Measurements from ENCODE around the gene HDGFL2. TPM values are rescaled to one million over a fixed set of nuclear protein-coding genes. Genes with fewer than 3 reads are reported as not detected.

Gene HDGFL2
- 33.5 TPM for polyA plus RNA-seq (2012; ENCODE audit: low read depth, missing spikeins)

DNA sequence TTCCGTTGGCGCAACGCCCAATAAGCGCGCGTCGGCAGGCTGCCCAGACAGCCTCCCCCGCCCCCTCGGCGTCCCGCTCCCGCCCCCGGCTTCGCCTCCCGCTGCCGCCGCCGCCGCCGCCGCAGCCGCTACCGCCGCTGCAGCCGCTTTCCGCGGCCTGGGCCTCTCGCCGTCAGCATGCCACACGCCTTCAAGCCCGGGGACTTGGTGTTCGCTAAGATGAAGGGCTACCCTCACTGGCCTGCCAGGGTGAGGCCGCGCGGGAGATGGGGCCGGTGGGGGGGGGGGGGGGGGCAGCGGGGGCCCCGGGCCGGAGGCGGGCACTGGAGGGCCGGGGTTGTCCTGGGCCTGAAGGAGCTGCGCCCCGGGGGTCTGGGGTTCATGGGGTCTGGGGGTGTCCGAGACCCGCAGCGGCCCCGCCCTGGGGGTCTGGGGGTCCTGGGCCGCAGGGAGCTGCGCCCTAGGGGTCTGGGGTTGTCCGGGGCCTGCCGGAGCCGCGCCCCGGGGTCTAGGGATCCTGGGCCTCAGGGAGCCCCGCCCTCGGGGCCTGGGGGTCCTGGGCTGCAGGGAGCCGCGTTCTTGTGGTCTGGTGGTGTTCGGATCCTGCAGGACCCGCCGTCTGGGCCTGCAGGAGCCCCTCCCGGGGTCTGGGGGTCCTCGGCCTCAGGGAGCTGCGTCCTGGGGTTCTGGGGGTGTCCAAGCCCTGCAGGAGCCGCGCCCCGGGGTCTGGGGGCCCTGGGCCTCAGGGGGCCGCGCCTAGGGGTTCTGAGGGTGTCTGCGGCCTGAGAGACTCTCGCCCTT lies at the start of gene HDGFL2:
Gene HDGFL2 (plus strand): TSS at position 124 of the 801 bp plus-strand sequence. CDS start 54 bp downstream, at position 178.
- FAIRE-seq, result no peak
- TF ChIP-seq POLR2A (IDR thresholded peaks at IDR 0.05; ENCODE audit: low read depth, low read length), result no peak
- TF ChIP-seq POLR2AphosphoS5 (IDR thresholded peaks at IDR 0.05; ENCODE audit: low read depth, low read length), result no peak
- TF ChIP-seq SPI1 (IDR thresholded peaks at IDR 0.05; ENCODE audit: low read depth, low read length), result no peak
- no peak for TF ChIP-seq TAF1 (IDR thresholded peaks at IDR 0.05; ENCODE audit: low read depth, low read length)
- TF ChIP-seq PAX5 (IDR thresholded peaks at IDR 0.05; ENCODE audit: insufficient read depth, low read length, severe bottlenecking), result no peak
- TF ChIP-seq POU2F2 (IDR thresholded peaks at IDR 0.05; ENCODE audit: low read depth, low read length), result no peak

GRCh38 chr19:4423416-4424126 lies 48.5 kb upstream of the HDGFL2 start:
- TF ChIP-seq PAX5 (IDR thresholded peaks at IDR 0.05; ENCODE audit: insufficient read depth, low read length, severe bottlenecking), result no peak
- no peak for TF ChIP-seq POLR2A (IDR thresholded peaks at IDR 0.05; ENCODE audit: low read depth, low read length)
- no peak for TF ChIP-seq TAF1 (IDR thresholded peaks at IDR 0.05; ENCODE audit: low read depth, low read length)
- TF ChIP-seq POLR2AphosphoS5 (IDR thresholded peaks at IDR 0.05; ENCODE audit: low read depth, low read length), result no peak
- no peak for TF ChIP-seq POU2F2 (IDR thresholded peaks at IDR 0.05; ENCODE audit: low read depth, low read length)
- no peak for TF ChIP-seq SPI1 (IDR thresholded peaks at IDR 0.05; ENCODE audit: low read depth, low read length)
- no peak for FAIRE-seq
- DNase-seq (ENCODE audit: insufficient read length, low spot score), result no peak

More for the DNA sequence above, at the start of gene HDGFL2:
- peak; percentile 99 for DNase-seq (ENCODE audit: insufficient read length, low spot score)

- FAIRE-seq (no peak), DNase-seq (ENCODE audit: insufficient read length, low spot score) (no peak)
- TF ChIP-seq POLR2A (IDR thresholded peaks at IDR 0.05; ENCODE audit: low read depth, low read length), result no peak
- TF ChIP-seq PAX5 (IDR thresholded peaks at IDR 0.05; ENCODE audit: insufficient read depth, low read length, severe bottlenecking), result no peak
- no peak for TF ChIP-seq POLR2AphosphoS5 (IDR thresholded peaks at IDR 0.05; ENCODE audit: low read depth, low read length)
- TF ChIP-seq TAF1 (IDR thresholded peaks at IDR 0.05; ENCODE audit: low read depth, low read length), result no peak
- no peak for TF ChIP-seq POU2F2 (IDR thresholded peaks at IDR 0.05; ENCODE audit: low read depth, low read length)
- no peak for TF ChIP-seq SPI1 (IDR thresholded peaks at IDR 0.05; ENCODE audit: low read depth, low read length)
Observed at GRCh38 chr19:4425537-4425936, 46.6 kb upstream of the HDGFL2 start.

GRCh38 chr19:4428326-4428975 lies 43.6 kb upstream of the HDGFL2 start:
- TF ChIP-seq TAF1 (IDR thresholded peaks at IDR 0.05; ENCODE audit: low read depth, low read length), result no peak
- no peak for TF ChIP-seq POLR2A (IDR thresholded peaks at IDR 0.05; ENCODE audit: low read depth, low read length)
- no peak for TF ChIP-seq POU2F2 (IDR thresholded peaks at IDR 0.05; ENCODE audit: low read depth, low read length)
- TF ChIP-seq PAX5 (IDR thresholded peaks at IDR 0.05; ENCODE audit: insufficient read depth, low read length, severe bottlenecking), result no peak
- no peak for TF ChIP-seq SPI1 (IDR thresholded peaks at IDR 0.05; ENCODE audit: low read depth, low read length)
- no peak for TF ChIP-seq POLR2AphosphoS5 (IDR thresholded peaks at IDR 0.05; ENCODE audit: low read depth, low read length)

GRCh38 chr19:4429256-4429655 lies 42.8 kb upstream of the HDGFL2 start:
- FAIRE-seq (no peak), DNase-seq (ENCODE audit: insufficient read length, low spot score) (no peak)
- no peak for TF ChIP-seq SPI1 (IDR thresholded peaks at IDR 0.05; ENCODE audit: low read depth, low read length)
- TF ChIP-seq TAF1 (IDR thresholded peaks at IDR 0.05; ENCODE audit: low read depth, low read length), result no peak
- no peak for TF ChIP-seq POLR2A (IDR thresholded peaks at IDR 0.05; ENCODE audit: low read depth, low read length)
- no peak for TF ChIP-seq POLR2AphosphoS5 (IDR thresholded peaks at IDR 0.05; ENCODE audit: low read depth, low read length)
- TF ChIP-seq PAX5 (IDR thresholded peaks at IDR 0.05; ENCODE audit: insufficient read depth, low read length, severe bottlenecking), result no peak
- TF ChIP-seq POU2F2 (IDR thresholded peaks at IDR 0.05; ENCODE audit: low read depth, low read length), result no peak

More at GRCh38 chr19:4428326-4428975, 43.6 kb upstream of the HDGFL2 start:
- DNase-seq (ENCODE audit: insufficient read length, low spot score), result no peak
- no peak for FAIRE-seq

DNA sequence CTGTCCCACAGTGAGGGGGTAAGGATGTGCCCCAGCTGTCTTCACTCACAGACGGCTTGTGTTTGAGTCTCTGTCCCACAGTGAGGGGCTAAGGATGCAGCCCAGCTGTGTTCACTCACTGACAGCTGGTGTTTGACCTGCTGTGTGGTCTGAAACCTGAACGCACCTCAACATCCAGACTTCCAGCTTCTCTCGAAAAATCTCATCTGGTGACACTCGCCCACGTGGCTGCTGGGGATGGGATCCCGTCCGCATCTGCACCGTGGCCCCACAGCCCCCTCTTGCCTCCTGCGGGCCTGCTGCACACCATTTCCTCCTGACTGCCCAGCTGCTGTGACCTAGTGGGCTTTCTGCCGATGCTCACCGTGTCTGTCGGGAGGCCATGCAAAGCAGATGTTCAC lies 42.3 kb upstream of the HDGFL2 start:
- FAIRE-seq, result no peak
- TF ChIP-seq POLR2AphosphoS5 (IDR thresholded peaks at IDR 0.05; ENCODE audit: low read depth, low read length), result no peak
- no peak for TF ChIP-seq SPI1 (IDR thresholded peaks at IDR 0.05; ENCODE audit: low read depth, low read length)
- no peak for TF ChIP-seq POLR2A (IDR thresholded peaks at IDR 0.05; ENCODE audit: low read depth, low read length)
- TF ChIP-seq PAX5 (IDR thresholded peaks at IDR 0.05; ENCODE audit: insufficient read depth, low read length, severe bottlenecking), result no peak
- TF ChIP-seq TAF1 (IDR thresholded peaks at IDR 0.05; ENCODE audit: low read depth, low read length), result no peak
- no peak for TF ChIP-seq POU2F2 (IDR thresholded peaks at IDR 0.05; ENCODE audit: low read depth, low read length)

DNA sequence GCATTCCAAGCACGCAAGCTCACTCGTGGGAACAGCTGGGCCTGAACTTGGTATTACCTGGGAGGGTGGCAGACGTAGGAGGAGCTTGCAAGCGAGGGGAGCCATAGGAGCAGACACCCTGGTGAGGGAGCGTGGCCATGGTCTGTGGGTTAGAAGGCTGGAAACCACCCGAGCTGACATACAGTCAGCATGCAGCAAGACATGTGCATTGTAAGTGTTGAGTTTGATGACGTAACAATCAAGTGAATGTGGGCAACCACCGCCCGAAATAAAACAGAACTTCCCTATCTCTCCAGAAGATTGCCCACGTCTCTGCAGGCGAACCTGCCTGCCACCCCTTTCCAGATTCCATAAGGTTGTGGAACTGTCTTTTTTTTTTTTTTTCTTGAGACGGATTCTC lies 41.3 kb upstream of the HDGFL2 start:
- no peak for TF ChIP-seq PAX5 (IDR thresholded peaks at IDR 0.05; ENCODE audit: insufficient read depth, low read length, severe bottlenecking)
- TF ChIP-seq TAF1 (IDR thresholded peaks at IDR 0.05; ENCODE audit: low read depth, low read length), result no peak
- TF ChIP-seq SPI1 (IDR thresholded peaks at IDR 0.05; ENCODE audit: low read depth, low read length), result no peak
- TF ChIP-seq POLR2AphosphoS5 (IDR thresholded peaks at IDR 0.05; ENCODE audit: low read depth, low read length), result no peak
- TF ChIP-seq POU2F2 (IDR thresholded peaks at IDR 0.05; ENCODE audit: low read depth, low read length), result no peak
- TF ChIP-seq POLR2A (IDR thresholded peaks at IDR 0.05; ENCODE audit: low read depth, low read length), result no peak
- DNase-seq (ENCODE audit: insufficient read length, low spot score), result no peak
- peak; percentile 5 for FAIRE-seq

More for the DNA sequence above, 42.3 kb upstream of the HDGFL2 start:
- DNase-seq (ENCODE audit: insufficient read length, low spot score), result no peak

- FAIRE-seq (no peak), DNase-seq (ENCODE audit: insufficient read length, low spot score) (no peak)
- TF ChIP-seq POU2F2 (IDR thresholded peaks at IDR 0.05; ENCODE audit: low read depth, low read length), result no peak
- TF ChIP-seq POLR2AphosphoS5 (IDR thresholded peaks at IDR 0.05; ENCODE audit: low read depth, low read length), result no peak
- TF ChIP-seq SPI1 (IDR thresholded peaks at IDR 0.05; ENCODE audit: low read depth, low read length), result no peak
- TF ChIP-seq POLR2A (IDR thresholded peaks at IDR 0.05; ENCODE audit: low read depth, low read length), result no peak
- no peak for TF ChIP-seq PAX5 (IDR thresholded peaks at IDR 0.05; ENCODE audit: insufficient read depth, low read length, severe bottlenecking)
- TF ChIP-seq TAF1 (IDR thresholded peaks at IDR 0.05; ENCODE audit: low read depth, low read length), result no peak
Observed at GRCh38 chr19:4431296-4431695, 40.8 kb upstream of the HDGFL2 start.

Measured in GM12891 (cell line).